HG03432 (cell line): ENCODE data around the gene SLIT3.

Source experiments
- ATAC-seq: cut with Tn5 transposase; IDR thresholded peaks from one replicate; pipeline ENCODE4 v1.9.1; 2021; ENCODE audit warnings: mild to moderate bottlenecking, moderate library complexity; ENCODE audit not compliant: unreplicated experiment

The SLIT3 gene

GRCh38 chr5:169089343-169089742 is 211.6 kb downstream of the SLIT3 start:
- ATAC-seq: no peak

DNA sequence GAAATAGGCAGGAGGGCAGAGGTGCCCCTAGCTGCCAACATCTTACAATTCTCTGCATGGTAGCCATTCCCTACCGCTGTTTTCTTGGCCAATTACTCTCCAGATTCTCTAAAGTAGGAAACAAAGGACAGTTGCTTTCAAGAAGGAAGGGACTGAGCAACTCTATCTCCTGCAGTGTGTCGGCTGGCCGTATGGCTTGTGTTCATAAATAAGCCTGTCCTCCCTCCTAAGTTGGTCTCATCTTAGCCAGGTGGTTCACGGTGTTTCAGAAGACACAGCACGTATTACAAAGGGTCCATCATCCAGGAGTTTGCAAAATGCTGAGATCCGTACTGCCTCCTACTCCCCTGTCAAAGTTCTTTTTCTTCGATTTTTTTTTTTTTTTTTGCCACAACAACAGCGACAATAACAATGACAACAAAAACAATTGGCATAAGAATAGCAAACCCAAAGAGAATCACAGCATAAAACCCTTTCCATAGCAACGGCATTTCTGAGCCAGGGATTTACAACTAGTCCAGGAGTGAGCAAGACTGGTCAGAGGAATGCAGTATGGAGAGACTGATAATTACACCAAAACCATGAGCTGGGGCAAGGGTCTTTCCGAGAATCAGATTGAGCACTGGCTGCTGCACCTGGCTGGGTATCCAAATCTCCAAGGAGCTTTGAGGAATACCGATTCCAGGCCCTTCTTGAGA is 212.8 kb downstream of the SLIT3 start:
- ATAC-seq: no peak

- ATAC-seq: no peak
Measured at GRCh38 chr5:169085636-169086035, 215.3 kb downstream of the SLIT3 start.

DNA sequence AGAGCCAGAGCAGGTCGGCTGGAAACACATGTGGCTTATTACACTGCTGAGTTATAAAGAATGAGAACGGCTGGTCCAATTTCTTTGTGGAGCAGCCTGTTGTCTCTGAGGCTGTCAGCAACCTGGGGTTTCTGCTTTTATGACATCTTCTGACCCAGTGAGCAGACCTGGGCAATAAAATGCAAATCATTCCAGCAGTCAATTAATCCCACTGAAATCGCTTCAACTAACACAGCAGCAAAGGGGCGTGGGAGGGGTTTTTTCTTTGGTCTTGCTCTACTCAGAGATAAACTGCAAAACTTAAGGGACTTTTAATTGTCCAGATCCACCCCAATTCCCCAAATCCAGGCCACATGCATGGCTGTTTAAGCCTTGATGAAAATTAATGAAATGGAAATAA is 215.7 kb downstream of the SLIT3 start:
- ATAC-seq: no peak

DNA sequence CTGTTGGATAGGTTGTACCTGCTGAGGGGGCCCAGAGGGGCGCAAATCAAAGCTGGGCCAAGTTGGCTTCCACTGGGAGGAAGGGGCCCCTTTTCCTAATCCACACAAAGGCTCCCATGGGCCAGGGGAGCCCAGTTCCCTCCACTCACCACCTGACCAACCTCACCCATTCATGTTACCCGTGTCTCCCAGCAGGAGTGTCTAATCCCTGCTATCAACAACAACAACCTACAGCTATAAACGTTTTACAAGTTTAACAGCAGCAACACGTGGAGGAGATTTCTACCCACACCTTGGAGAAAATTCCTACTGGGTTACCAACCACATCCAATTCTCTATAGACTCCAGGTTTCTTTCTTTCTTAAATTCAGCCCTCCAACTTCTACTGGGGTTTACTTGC is 216.2 kb downstream of the SLIT3 start:
- ATAC-seq: no peak

DNA sequence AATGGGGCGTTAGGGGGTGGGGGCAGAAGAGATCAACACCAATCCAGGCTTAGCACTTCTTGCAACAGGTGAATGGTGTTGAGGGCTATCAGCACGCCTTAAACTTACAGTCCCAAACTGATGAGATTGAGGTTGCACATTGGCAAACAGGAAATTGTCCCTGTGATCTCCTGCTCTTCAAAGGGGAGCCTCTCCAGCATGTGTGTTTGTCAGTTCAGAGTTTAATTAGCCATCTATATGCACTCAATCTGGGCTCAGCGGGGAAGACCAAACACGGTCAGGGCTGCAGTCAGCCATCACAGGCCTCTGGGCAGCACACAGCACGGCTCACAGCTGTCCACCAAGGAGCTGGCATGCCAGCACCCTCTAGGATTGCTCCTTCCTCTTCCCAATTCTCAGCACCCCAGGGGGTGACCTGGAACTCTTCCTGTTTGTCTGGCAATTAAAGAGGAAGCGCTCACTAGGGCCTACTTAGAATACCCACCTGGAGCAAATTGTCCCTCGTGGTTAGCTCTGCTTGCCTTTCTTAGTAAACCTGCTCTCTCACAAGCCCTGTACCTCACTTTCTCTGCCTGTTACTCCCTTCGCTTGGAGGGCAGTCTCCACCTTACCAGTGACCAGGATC is 217.4 kb downstream of the SLIT3 start:
- ATAC-seq: no peak

GRCh38 chr5:169081000-169081724 is 219.8 kb downstream of the SLIT3 start:
- ATAC-seq: no peak

GRCh38 chr5:169080448-169080911 is 220.5 kb downstream of the SLIT3 start:
- ATAC-seq: no peak

DNA sequence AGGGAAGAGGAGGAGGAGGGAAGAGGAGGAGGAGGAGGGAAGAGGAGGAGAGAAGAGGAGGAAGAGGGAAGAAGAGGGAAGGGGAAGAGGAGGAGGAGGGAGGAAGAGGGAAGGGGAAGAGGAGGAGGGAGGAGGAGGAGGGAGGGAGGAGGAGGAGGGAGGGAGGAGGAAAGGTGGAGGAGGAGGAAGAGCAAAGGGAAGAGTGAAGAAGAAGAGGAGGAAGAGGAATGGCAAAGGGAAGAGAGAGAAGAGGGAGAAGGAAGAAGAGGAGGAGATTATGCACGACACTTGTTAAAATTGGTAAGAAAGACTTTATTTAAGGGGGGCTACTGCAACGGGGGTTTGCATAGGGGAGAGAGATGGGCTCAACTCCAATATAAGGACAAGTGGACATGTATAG is 221.2 kb downstream of the SLIT3 start:
- no peak for ATAC-seq

GRCh38 chr5:169074839-169075238 is 226.1 kb downstream of the SLIT3 start:
- no peak for ATAC-seq

DNA sequence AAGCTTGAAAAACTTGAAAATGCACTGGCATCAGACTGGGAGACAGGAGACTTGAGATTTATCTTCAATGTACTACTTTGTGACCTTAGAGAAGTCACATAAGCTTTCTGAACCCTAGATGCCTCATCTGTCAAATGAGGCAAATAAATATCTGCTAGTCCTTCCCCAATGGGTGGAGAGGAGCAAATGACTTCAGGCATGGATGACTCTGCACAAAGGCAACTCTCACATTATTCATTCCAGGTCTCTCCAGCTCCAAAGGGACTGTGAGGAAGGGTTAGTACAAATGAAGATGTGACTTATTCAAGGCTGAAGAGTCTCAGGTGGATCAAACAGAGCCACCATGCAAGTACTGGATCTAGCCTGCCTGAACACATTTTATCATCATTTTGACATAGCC is 228.7 kb downstream of the SLIT3 start:
- no peak for ATAC-seq

GRCh38 chr5:169070413-169070812 is 230.5 kb downstream of the SLIT3 start:
- no peak for ATAC-seq

DNA sequence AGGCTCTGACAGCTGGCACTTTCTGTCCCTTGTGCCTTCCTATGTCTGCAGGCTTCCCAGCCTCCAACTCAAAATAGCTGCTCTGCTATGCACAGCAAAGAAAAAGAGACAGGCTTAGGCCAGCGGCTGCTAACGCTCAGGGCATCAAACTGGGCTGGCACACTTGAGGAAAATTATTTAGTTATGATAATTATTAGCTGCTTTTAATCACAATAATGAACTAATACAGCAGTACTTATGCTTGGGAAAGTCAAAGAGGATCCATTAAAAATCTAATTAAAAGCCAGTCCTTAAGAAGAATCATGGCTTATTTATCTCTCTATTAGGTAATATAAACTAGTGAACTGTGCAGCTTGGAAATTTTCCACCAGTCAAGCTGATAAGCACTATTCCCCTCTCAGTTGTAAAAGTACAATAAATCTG is 233.2 kb downstream of the SLIT3 start:
- no peak for ATAC-seq

DNA sequence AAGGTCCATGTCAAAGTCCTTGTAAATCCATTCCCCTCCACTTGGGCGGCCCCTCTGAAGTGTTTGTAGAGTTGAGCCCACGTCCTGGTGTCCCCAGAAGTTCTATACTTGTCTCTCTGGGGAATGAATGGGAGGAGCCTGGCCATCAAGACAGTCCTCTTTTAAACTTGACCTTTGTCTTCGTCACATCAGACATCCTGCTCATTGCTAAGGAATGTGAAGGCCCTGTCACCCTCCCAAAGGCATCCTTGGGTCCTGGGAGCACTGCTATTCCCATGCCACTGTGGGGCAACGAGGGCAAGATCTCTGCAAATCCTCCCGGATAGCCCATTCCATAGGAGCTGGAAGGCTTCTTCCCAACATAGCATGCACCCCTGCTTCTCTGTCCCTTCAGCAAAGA is 235.5 kb downstream of the SLIT3 start:
- ATAC-seq: no peak

DNA sequence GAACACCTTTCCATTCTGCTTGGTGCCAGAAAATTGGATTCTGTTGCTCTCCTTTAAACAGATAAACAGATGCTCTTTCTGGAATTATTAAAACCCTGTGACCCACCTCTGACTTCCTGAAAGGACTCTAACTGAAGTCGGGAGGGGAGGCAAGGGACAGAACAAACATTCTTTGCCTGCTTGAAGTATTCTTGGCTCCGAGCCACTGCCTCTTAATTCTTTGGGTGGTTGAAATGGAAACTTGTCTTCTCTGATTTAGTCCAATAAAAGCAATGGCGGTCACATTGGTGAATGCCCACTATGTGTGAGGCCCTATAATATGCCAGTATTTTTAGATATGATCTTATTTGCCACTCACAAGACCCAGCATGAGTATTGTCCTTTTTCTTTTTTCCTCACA is 236.8 kb downstream of the SLIT3 start:
- no peak for ATAC-seq

DNA sequence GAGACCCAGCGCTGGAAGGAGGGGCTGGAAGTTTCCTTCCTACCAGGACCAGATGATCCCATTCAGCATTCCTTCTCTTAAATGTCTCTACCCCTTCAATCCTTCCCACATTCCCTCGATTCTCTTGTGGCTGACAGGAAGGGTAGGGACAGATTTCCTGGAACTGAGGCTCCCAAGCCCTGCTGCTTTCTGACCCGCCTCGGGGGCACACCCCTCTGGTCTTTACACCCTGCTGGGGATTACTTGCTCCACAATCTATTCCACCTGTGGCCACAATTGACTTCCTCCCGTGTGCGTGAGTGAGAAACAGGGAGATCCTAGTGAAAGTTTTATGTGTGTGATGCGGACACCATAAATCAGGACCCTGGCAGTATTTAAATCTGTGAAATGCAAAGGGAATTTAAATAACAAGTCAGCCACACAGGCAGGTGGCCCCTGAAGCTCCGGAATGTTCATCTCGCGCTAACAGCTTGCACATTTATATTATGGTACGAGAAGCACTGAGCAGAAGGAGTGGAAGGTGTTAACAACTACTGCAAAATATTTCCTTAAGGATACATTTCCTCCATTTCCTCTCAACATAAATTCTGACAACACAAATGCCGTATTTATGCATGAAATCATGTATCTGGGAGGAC is 237.5 kb downstream of the SLIT3 start:
- no peak for ATAC-seq

DNA sequence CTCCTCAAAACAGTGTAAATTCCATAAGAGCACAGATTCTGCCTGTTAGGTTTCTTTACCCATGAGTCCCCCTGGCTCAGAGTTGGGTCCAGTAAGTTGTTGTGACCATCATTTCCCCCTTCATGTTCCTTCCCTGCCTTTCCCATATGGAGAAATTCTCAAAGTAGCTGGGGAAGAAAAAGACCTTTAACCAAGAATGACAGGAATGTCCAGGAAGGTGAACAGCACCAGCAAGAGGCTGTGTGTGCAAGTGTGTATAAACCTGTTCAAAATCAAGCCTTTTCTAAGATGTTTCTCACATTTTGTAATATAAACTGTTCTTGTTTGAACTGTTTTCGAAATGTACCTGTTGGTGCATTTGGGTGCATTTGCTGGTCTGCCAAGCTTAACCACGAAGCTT is 238.2 kb downstream of the SLIT3 start:
- no peak for ATAC-seq

DNA sequence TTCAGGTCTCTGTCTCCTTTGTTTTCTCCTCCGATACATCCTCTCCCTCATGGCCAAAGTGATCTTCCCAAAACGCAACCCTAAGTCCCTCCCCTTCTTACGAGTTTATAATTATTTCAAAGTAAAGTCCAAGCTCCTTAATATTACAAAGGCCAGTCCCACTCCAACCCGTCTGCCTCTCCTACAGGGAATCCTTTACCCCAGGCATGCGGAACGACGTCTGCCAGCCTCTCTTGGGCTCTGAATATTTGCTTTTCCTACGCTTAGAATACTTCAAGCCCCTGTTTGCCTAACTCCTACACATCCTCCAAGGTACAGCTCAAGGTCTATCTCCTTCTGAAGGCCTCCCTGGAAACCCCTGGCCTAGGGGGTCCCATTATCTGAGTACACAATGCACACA is 246.4 kb downstream of the SLIT3 start:
- no peak for ATAC-seq

DNA sequence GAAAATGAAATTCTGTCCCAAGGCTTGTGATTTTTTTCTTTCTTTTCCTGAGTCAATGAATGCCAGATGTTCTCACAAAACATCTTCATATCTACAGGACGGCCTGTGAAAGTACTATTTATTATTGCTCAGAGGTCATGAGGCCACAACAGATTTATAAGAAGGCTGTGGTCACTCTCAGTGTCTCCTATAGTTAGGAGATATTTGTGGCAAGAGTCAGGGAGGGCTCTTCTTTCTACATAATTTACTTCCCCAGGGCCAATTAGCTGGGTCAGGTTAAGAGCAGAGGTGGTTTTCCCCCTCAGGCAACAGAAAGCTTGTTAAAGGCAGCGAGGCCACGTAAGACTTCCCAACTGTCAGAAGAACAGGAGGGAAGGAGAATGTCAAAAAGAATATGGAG is 248.7 kb downstream of the SLIT3 start:
- no peak for ATAC-seq

GRCh38 chr5:169051351-169051750 is 249.6 kb downstream of the SLIT3 start:
- no peak for ATAC-seq

DNA sequence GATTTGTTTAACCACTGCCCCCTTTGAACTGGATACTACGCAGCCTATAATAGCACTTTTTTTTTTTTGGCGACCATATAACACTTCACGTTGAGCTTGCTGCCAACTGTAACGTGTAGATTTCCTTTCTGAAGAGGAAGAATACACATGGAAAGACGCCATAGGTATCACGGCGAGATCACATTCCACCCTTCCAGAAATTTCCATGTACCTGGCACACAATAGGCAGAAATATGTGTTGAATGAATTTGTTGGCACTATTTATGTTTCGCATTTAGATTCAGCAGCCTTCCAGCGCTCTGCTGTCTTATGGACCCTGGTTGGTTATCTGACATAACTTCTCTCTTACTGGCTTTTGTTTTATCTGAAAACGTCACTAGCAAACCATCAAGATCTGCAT is 250.3 kb downstream of the SLIT3 start:
- no peak for ATAC-seq

GRCh38 chr5:169050146-169050571 is 250.8 kb downstream of the SLIT3 start:
- ATAC-seq: no peak
